WTC11 (cell line): Measurements from ENCODE around the gene EPB41L4B.

Experiments
- GRHL2 ChIP-seq: fragments of 250-450 bp; sonication (Bioruptor Pico); IDR thresholded peaks from 2 replicates; pipeline ENCODE4 v1.8.0; 2022; ENCODE audit warnings: mild to moderate bottlenecking, moderate library complexity; ENCODE audit not compliant: insufficient replicate concordance, severe bottlenecking
- TEAD4 ChIP-seq: sonication (generic); formaldehyde crosslinking; IDR thresholded peaks from 2 replicates; pipeline ENCODE4 v1.8.0; 2022; ENCODE audit warnings: mild to moderate bottlenecking, missing genetic modification reagents
- TF ChIP-seq, protein P1 (sequence below): sonication (generic); formaldehyde crosslinking; IDR thresholded peaks from 2 replicates; pipeline ENCODE4 v1.8.0; 2022; ENCODE audit warnings: mild to moderate bottlenecking, missing genetic modification reagents
- TF ChIP-seq, protein P2 (sequence below): fragments of 200-600 bp; IDR thresholded peaks from 2 replicates; pipeline ENCODE4 v1.8.0; 2022; ENCODE audit warnings: antibody characterized with exemption

DNA sequence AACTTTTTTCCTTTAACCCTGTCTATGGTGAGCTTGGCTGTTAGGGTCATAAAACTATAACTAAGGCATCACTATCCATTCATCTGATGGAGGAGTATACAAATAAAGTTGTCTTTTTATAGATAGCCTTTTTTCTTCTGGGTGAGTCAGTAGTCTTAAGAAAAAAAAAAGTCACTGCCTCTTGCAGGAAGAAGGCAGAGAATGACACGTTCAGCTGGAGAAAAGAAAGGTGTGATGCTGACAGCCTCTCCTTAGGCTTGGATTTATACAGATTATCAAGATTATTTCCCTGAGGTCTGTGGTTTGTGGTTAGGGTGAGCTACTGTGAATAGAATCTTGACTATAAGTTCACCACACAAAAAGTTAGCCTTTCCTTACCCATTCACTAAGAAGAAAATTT lies 23.0 kb downstream of the EPB41L4B start:
- TF ChIP-seq, protein P1, sequence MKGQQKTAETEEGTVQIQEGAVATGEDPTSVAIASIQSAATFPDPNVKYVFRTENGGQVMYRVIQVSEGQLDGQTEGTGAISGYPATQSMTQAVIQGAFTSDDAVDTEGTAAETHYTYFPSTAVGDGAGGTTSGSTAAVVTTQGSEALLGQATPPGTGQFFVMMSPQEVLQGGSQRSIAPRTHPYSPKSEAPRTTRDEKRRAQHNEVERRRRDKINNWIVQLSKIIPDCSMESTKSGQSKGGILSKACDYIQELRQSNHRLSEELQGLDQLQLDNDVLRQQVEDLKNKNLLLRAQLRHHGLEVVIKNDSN (CRISPR knock-in tag): no peak
- TF ChIP-seq GRHL2 (CRISPR knock-in tag): no peak
- TF ChIP-seq TEAD4 (CRISPR knock-in tag): no peak
- TF ChIP-seq, protein P2, sequence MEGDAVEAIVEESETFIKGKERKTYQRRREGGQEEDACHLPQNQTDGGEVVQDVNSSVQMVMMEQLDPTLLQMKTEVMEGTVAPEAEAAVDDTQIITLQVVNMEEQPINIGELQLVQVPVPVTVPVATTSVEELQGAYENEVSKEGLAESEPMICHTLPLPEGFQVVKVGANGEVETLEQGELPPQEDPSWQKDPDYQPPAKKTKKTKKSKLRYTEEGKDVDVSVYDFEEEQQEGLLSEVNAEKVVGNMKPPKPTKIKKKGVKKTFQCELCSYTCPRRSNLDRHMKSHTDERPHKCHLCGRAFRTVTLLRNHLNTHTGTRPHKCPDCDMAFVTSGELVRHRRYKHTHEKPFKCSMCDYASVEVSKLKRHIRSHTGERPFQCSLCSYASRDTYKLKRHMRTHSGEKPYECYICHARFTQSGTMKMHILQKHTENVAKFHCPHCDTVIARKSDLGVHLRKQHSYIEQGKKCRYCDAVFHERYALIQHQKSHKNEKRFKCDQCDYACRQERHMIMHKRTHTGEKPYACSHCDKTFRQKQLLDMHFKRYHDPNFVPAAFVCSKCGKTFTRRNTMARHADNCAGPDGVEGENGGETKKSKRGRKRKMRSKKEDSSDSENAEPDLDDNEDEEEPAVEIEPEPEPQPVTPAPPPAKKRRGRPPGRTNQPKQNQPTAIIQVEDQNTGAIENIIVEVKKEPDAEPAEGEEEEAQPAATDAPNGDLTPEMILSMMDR: no peak
